ENCODE results near the gene FGFBP2.

FGFBP2 gene, protein sequence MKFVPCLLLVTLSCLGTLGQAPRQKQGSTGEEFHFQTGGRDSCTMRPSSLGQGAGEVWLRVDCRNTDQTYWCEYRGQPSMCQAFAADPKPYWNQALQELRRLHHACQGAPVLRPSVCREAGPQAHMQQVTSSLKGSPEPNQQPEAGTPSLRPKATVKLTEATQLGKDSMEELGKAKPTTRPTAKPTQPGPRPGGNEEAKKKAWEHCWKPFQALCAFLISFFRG

DNA sequence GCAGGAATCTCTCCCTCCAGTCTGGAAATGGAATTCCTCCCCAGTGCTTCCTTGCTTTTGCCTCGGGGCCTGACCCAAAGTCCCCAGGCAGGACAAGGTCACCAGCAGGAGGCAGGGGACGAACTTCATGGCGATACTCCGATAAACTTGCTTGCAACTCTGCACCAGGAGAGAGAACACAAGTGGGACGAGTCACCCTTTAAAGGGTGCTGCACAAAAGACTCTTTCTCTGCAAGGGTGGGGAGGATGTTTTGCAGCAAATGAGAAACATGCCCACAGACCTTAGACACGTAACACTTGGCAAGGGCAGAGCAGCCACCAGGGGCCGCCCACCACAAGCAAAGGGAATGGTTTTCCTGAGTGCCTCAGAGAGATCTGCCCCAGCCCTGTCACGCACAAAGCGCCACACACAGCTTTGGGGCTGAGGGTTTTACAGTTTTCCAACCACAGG lies at the start of gene FGFBP2:
TSS of gene FGFBP2 (minus strand) at position 175 of the 451 bp plus-strand sequence. CDS start at position 129, 46 bp downstream.
- DNase-seq = peak in 1 of 2 donors; percentile 2

DNA sequence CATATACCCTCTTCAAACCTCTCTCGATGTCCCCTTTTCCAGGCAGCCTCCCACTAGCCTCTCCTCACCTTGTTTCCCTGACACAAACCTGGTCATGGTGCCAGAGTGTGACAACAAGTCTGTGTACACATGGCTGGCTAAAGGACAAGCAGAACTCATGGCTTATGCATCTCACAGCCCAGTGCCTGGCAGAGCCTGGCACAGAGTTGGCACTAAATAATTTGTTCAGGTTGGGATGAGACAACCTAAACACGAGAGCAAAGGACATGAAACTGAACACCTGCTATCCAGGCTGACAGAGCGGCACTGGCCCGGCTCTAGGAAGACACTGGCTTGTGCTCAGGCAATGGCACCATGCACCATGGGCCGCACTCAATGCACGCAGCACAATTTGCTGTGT lies 48.2 kb upstream of the FGFBP2 start:
- DNase-seq = no peak

GRCh38 chr4:16009153-16009552 lies 46.2 kb upstream of the FGFBP2 start:
- no peak for DNase-seq

- DNase-seq = no peak
Measured at GRCh38 chr4:16007471-16008095, 44.6 kb upstream of the FGFBP2 start.

DNA sequence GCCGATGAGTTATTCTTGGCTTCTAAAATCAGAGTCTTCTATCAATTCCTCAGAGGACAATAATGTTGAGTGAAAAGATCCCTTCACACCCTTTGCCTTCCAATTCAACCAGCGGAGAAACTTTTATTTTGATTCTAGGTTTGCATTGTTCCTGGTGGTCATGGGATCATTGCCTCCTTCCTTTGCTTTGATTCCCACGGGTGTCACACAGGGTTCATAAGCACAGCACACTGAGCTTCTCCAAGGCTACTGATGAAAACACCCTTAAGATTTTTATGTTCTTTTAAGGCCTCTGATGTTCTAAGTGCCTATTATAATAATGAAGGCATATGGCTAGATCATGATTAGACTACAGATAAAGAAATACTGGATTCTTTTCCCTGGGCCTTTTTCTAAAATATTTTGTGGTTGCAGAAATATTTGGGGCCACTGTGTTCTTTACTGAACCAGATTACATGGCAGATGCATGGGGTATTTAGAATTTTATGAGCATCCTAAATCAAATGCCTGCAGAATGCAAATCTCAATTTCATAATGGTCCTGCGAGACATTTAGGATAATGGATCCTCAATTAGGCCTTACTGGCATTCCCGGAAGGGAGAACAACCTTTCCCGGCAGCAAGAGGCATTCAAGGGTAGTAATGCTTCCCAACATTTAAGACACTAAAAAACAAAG lies 43.9 kb upstream of the FGFBP2 start:
- DNase-seq = no peak

- no peak for DNase-seq
Measured at GRCh38 chr4:16005676-16006075, 42.7 kb upstream of the FGFBP2 start.

DNA sequence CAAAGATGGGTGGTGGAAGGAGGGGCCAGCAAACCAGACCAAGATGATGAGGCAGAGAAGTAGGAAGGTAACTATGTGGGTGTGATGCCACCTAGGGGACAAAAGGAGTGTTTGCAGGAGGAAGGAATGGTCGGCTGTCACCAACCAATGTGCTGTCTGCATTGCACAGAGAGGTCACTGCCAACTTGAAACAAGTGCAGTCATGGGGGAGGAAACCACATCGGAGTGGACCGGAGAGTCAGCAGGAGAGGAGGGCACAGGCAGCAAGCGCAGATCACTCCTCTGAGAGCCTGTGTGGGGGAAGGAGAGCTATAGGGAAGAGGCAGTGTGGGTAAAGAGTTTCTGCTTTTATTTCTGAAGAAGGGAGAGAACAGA lies 38.5 kb upstream of the FGFBP2 start:
- peak; percentile 51 to 81 for DNase-seq

DNA sequence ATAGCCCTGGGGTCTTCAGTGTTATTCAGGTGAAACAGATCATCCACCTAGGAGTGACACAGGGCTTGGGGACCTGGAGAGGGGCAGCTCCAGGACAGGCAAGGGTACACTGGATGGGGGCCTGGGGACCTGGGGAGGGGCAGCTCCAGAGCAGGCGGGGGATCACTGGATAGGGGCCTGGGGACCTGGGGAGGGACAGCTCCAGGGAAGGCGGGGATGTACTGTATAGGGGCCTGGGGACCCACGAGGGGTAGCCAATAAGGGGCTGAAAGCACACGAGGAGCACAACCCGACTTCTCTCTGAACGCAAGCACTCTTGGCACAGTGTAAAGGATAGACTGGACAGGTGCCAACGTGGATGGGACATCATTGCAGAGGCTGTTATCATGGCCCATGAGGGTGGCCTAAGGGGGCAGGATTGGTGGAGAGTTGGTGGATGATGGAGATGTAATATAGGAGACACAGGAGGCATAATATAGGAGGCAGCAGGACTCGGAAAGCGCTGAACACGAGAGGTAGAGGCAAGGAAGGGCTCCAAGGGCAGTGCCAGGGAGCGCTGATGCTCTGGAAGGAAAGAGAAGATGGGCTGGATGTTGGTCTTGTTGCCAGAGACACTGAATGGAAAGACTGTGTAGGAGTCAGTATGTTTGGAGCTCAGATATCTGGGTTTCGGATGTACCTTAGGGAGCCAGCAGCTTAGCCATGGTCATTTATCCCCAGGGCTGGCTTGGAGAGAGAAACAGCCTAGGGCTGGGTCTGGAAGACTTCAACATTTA lies 37.9 kb upstream of the FGFBP2 start:
- no peak for DNase-seq

GRCh38 chr4:15996773-15997172 lies 33.8 kb upstream of the FGFBP2 start:
- DNase-seq = no peak

DNA sequence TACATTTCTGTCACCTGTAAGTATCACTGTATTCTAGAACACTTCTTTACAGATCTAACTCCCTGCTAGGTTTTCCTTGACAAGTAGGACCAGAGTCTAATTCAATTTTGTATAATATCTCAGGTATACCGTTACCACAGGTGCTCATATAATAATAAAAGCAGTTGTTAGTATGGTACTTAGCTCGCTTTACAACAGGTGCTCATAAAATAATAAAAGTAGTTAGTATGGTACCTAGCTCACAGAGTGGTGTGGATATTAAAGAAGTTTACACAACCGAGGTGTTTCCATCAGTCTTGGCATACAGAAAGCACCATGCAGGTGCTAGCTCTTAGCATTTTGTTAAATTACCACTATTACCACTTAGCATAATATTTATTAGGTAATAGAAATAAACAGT lies 32.9 kb upstream of the FGFBP2 start:
- no peak for DNase-seq

DNA sequence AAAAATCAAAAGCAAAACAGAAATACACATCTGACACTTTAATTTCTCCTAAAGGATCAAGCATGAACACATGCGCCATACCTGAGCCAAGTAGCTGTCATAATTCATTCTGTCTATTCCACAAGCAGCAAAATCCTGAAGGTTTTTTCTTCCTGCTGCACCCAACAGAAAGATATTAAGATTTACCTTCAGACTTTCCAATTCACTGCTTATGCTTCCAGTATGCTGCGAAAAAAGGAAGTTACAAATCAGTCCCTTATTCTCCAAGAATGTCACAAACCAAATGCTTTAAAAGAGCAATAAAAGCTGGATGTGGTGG lies 29.2 kb upstream of the FGFBP2 start:
- no peak for DNase-seq

DNA sequence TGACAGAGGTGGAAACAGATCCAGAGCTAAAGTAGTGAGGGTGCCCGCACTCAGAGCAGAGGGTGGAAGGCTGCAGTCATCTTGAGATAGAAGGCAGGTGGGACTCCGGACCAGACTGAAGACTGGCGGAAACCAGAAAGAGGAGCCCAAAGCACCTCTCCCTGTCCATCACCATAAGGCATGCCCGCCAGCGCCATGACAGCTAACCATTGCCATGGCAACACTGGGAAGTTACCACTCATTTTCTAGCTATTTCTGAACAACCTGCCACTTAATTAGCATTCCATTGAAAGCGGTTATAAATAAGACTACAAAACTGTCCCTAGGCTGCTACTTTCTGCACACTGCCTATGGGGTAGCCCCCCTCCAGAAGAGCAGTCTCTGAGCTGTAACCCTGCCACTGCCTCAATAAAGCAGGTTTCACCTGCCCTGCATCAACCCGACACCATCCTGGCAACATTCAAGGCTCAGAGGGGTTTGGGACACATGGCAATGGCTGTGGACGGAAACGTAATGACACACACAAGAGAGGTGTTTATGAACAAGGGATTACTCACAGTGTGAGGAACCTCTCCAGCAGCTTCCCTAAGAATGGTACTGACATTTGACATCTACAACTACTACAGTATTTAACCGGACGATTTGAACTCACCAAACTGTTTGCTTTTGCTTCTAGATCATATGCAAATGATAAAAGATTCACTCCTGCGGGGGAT lies 27.8 kb upstream of the FGFBP2 start:
- DNase-seq = no peak

DNA sequence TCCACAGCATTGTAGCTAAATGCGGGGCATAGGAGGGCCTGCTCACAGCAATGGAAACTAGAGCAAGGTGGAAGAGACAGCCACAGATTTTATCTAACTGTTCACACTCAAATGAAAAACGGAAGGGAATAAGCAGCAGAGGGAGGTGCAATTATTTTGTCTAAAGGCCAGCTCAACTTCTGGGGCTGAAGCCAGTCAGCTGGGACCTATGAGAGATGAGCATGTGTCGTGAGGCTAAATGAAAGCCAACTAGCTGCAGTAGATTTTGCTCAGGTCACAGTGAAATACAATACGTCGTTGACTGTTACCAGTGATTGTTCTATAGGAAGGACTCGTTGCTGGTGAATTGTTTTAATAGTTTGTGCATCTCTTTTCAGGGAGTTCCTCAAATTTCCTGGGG lies 26.4 kb upstream of the FGFBP2 start:
- DNase-seq = no peak

DNA sequence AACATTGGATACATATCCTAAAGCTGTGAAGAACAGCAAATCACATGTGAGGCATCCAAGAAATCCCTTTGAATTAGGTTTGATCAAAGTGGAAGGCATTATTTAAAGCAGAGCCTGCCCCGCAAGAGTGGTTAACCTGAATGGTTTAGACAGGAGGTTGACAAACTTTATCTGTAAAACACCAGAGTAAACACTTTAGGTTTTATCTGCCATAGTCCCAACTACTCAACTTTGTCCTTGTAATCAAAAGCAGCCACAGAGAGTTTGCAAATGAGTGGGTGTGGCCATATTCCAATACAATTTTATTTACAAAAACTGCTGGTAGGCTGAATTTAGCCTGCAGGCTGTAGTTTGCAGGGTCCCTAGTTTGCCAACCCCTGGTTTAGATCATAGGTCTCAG lies 25.2 kb upstream of the FGFBP2 start:
- DNase-seq = no peak

DNA sequence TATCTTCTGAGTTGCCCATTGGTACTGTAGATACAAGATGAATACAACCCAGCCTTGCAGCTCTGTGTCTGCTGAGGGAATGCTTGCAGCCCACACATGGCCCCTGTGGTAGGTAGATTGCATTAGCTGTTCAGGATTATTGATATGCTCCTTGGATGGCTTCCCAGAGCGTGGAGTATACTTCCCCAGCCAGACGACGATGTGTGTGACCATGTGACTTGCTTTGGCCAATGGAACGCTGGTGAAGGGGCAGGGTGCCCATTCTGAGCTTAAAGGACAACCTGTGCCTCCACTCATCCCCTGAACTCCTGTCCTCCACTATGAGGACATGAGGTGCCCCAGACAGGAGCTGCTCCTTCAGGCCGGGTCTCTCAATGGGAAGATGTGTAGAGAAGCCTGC lies 23.9 kb upstream of the FGFBP2 start:
- no peak for DNase-seq

DNA sequence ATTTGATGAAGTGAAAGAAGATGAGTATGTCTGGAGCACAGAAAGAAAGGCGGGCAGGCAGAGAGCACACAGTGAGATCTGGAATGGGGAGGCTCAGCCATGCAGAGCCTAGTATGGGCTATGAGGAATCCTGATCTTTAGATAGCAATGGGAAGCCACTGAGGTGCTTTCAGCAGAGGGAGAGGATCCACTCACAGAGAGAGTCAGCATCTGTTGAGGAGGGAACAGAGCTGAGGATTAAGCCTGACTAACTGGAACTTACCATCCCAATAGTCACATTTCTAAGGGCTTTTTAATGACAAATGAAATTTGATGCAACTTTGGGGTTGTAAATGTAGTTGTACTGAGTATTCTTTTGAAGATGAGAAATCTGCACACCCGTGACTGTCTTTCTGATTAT lies 20.6 kb upstream of the FGFBP2 start:
- no peak for DNase-seq

- no peak for DNase-seq
Measured at GRCh38 chr4:15982842-15983524, 20.0 kb upstream of the FGFBP2 start.

DNA sequence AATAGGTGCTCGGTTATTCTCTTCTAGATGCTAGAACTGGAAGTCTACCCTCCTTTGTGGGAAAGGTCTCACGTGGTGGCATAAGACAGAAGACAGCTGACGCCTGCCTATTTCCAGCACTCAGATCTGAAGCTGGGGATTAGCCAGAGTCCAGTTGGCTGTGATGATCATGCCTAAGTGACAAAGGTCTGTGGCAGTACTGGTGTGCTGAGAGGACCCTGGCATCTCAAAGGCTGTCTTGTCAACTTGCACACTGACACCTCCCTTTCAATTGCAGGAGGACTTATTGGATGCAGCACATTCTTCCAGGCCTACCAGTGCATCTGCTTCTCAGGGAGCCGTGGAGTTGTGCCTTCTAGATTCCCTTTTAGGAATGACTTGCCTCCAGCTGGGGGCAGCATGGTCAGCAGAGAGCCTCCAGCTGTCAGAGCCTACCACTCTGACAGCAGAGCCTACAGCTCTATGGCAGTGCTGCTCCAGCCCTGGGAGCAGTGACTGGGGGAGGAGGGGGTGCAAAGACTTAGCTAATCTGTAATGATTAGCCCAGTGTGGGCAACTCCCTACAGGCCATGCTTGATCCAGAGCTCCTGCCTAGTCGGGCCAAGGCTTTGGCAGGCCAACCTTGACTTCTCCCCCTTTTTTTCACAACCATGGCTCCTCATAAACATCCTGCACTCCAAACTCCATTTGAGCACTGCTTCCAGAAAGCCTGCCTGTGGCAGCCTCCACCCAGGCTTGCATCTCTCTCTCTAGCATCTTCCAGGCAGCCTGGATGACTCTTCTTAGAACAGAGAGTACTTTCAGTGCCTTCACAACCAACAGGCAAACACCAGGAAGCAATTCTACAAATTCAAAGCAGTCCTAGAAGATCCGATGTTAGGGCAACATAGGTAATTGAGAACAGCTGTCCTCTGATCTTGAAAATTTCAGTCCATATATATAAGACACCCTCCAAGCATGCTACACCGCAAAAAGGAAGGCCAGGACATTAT lies 13.8 kb upstream of the FGFBP2 start:
- DNase-seq = no peak

DNA sequence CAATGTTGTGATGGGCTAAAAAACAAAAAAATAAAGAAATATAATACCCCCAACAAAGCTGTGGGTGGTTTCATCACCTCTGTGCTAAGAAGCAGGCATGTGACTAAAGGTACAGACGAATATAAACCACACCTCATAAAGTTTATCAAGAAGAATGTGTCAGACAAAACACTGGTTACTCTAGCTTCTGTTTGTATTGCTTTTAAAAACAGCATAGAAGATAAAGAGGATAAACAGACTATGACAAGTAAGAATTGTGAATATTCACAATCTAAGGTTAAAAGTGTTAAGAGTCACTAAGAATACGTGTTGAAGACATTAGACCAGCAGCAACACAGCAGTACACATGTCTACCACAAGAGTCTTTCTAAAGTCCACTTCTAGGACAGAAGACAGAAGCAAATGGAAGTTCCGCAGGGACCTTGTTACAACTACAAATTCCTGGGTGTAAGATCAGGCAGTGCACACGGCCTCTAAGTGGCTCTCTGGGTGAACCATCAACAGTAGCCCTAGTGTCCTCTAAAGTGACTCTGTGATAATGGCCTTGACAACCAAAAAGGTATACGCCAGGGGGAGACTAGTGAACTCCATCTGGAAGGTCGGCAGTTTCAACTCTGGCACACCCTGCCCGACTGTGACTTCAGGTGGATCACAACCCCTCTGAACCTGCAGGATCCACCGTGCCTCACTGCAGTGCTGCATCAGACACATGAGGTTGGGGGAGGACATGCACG lies 8.3 kb upstream of the FGFBP2 start:
- no peak for DNase-seq

- DNase-seq = no peak
Measured at GRCh38 chr4:15968551-15969300, 5.8 kb upstream of the FGFBP2 start.
